Epidermal melanocyte (primary cell): Measurements from ENCODE around the gene NANOGP8.

Source experiments
- DNase-seq: peaks from one replicate; pipeline ENCODE4 v3.0.0; 2011; ENCODE audit warnings: low spot score; ENCODE audit not compliant: insufficient read length

Gene NANOGP8

DNA sequence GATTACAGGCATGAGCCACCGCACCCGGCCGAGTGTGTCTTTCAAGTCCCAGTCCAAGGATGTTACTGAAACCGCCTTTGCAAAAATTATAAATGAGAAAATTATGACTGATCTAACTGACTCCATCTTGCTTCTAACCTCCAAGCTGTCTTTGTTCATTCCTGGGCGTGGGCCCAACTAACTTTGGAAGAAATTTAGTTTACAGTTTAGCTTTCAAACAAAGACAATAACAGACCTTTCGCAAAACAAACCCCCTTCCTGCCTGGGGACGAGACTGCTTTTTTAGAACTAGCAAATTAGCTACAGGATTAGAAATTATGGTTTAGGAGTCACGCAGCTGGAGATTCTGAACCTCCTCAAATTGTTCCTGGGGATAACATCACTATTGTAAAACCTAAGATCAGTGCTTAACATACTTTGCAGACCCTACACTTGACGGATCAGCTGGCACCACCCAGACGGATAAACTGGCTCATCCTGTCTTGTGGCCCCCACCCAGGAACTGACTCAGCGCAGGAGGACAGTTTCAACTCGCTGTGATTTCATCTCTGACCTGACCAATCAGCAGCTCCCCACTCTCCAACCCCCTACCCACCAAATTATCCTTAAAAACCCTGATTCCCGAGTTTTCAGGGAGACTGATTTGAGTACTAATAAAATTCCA is 23.8 kb downstream of the NANOGP8 start:
- DNase-seq = no peak

GRCh38 chr15:35060591-35060990 is 24.5 kb downstream of the NANOGP8 start:
- no peak for DNase-seq

DNA sequence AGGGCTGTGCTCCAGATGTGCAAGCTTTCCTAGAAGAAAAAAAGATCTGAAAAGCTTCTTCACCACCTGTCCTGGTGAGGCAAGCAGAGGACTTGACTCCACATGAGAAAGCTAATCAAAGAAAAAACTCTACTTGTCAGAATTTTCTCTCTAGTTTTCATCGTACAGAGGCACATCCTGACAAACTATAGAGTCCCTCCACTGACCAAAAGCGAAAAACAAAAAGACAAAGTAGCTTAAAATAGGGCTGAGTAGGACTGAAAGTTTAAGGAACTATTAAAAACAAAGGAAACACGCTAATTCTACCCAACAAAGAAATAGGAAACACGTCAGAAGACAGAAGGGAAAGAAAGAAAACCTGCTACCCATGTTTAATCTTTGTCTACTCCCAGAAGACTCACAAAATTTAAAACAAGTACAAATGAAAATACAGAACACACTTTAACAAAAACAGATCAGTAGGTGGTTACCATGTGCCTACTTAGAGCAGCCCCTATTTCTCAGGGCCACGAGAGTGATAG is 26.5 kb downstream of the NANOGP8 start:
- DNase-seq = no peak

GRCh38 chr15:35055416-35056105 is 29.5 kb downstream of the NANOGP8 start:
- DNase-seq = no peak

DNA sequence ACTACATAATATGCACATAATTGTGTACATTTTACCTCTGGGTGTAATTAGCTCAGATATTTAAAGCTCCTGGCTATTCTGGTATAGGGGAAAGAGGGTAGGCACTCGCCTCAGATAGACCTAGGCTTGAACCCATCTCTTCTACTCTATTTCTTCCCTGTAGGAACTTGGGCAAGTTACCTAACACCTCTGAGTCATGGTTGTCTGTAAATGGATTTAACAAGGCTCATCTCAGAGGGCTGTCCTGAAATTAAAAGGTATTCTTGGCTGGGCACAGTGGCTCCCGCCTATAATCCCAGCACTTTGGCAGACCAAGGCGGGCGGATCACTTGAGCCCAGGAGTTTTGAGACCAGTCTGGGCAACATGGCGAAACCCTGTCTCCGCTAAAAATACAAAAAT is 30.7 kb downstream of the NANOGP8 start:
- no peak for DNase-seq

- DNase-seq = no peak
Observed at GRCh38 chr15:35047996-35048395, 37.1 kb downstream of the NANOGP8 start.

GRCh38 chr15:35047528-35047927 is 37.6 kb downstream of the NANOGP8 start:
- DNase-seq = no peak

DNA sequence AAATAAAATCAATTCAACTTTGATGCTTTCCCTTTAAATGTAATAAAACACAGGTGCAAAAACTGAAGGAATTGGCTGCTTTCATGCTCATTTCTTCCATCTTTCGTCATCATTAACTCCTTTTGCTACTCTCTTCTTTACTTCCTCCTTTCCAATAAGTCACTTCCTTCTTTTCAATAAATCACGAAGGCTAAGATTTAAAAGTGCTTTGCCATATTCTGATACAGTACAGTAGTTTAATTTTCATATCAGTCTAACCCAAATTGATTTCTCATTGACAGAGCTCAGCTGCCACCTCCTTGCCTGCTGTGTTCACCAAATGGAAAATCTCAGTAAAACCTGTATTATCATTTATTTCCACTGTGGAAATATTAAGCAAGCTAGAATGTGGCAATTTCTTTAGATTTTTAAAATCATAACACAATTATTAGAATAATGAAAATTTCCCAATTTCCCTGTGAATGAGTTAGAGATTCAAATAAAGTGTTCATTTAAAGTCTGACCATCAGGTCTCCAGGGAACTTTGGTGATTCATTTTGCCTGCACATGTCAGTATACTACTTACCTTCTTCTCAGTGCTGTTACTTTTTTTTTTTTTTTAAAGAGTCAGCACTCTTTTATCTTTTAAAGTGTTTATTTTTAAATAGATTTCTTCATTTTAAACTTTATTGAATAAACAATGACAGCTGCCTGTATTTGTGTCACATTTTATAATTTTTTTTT is 41.6 kb downstream of the NANOGP8 start:
- no peak for DNase-seq

DNA sequence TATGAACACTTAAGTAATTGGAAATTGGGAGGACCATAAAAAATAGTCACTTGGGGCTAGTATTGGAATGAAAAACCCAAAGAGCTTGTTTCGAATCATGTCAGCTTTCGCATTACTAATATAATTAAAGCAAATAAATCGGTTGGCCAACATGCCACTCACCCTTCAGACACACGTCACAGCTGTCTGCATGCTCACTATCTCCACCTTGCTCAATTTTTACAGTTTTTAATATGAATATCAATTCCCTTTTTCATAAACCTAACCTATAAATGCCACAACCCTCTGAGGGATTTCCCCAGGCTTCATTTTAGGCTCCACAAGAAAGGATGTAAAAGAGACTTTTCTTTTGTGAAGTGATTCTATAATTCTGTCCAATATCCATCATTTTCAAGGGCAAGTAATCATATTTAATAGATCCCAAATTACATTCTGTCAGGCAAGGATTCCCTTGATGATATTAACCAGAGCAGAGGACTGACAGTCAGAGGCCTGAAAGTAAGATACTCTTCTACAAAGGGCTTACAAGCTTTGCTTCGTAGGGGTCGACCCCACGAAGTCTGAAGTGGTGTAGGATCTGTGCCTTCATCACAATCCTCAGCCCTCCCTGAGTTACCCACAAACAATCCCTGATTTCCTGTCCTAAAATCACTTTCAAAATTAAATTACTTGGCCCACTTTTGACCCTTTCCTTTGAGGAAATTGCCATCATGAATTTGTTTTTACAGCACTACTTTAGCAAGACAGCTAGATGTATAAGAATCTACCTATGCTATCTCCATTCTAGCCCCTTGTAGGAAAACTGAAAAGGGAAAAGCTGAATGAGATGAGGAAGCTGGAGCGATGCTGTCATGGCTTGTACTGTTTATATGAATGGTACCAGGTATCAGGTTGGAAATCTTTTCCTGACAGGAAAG is 44.5 kb downstream of the NANOGP8 start:
- no peak for DNase-seq

DNA sequence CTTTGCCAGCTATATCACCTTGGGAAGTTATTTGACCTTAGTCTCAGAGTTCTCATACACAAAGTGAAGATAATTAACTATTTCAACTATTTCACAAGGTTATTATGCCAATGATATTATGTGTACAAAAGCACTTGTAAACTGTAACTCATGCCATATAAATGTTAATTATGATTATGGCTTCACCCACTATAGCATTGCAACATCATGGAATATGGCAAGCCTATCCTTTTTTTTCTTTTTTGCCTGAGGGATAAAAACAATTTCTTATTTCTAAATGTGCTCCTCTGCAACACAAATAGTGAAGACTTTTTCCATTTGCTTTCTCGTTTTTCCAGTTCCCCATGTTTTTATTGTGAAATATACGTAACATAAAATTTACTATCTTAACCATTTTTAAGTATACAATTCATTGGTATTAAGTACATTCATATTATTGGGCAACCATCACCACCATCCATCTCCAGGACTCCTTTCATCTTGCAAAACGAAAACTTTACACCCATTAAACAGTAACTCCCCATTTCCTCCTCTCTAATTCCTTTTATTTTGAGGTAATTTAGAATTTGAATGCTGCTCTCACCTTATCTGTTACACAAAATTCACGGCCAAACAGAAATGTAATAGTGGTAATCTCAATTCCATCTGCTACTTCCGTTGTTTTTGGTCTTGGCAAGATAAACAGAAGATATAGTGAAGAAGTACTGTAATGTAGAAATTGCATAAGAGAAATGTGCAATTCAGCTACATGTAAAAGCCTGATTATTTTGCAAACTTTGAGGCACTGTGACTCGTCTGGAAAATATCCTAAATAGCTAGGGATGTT is 46.3 kb downstream of the NANOGP8 start:
- DNase-seq = no peak
